Prostate gland (tissue), 2 donors: ENCODE data around the gene B4GALT4. TPM values are rescaled to one million over a fixed set of nuclear protein-coding genes. Genes with fewer than 3 reads are reported as not detected.

ENCODE experiments used
- DNase-seq: peaks from one replicate; pipeline ENCODE4 v3.0.0-alpha.2; 2019; ENCODE audit warnings: low spot score
- H3K27ac ChIP-seq, 2 donors: fragments of 200-600 bp; sonication (generic); 2 replicates each; pipeline ENCODE4 v1.5.1; 2017 to 2019
- H3K27me3 ChIP-seq: fragments of 200-600 bp; sonication (generic); replicated peaks from 2 replicates; pipeline ENCODE4 v1.5.1; 2019; ENCODE audit not compliant: insufficient read depth
- H3K36me3 ChIP-seq, 2 donors: fragments of 200-600 bp; sonication (generic); 1 replicate in 1 of 2; 2 replicates in 1 of 2; pipeline versions ENCODE4 v1.5.1 to v1.8.1; 2017 to 2019
- H3K4me1 ChIP-seq: fragments of 200-600 bp; sonication (generic); replicated peaks from 2 replicates; pipeline ENCODE4 v1.5.1; 2019
- H3K4me3 ChIP-seq, 2 donors: fragments of 200-600 bp; sonication (generic); 2 replicates each; pipeline ENCODE4 v1.5.1; 2017 to 2019
- H3K9me3 ChIP-seq: fragments of 200-600 bp; sonication (generic); 2 replicates; pipeline ENCODE4 v1.5.1; 2017
- CTCF ChIP-seq, 4 experiments: fragments of 200-600 bp in 2 of 4; fragments of 450-650 bp in 2 of 4; sonication (generic) in 2 of 4; IDR thresholded peaks; 1 replicate in 3 of 4; 2 replicates in 1 of 4; pipeline ENCODE4 v1.5.1; 2016 to 2019; ENCODE audit warnings: antibody characterized with exemption in 4 of 4, mild to moderate bottlenecking in 2 of 4, moderate library complexity in 2 of 4
- POLR2A ChIP-seq: fragments of 450-650 bp; IDR thresholded peaks from one replicate; pipeline ENCODE4 v1.6.1; 2016; ENCODE audit warnings: antibody characterized with exemption, mild to moderate bottlenecking
- POLR2AphosphoS5 ChIP-seq: sonication (generic); formaldehyde crosslinking; IDR thresholded peaks from one replicate; pipeline ENCODE4 v1.6.1; 2017; ENCODE audit warnings: antibody characterized with exemption
- WGBS: methylation state at CpG from one replicate; pipeline ENCODE4 v1.1.5; 2018; 5-methylcytosine and 5-hydroxymethylcytosine counted together
- intact Hi-C: fragments of 100-400 bp; cut with DNase I; formaldehyde crosslinking; loops from one replicate; pipeline ENCODE4 v1.14.2; 2022
- total RNA-seq, 2 donors: library from RNA; depleted of rRNA; stranded (reverse); fragments of >200 nt; gene quantifications; one replicate each; pipeline ENCODE4 v1.1.0, GENCODE V29; 2016

Gene B4GALT4
- total RNA-seq, 2 donors from 2014 or later, result 12.8 to 19.0 TPM

DNA sequence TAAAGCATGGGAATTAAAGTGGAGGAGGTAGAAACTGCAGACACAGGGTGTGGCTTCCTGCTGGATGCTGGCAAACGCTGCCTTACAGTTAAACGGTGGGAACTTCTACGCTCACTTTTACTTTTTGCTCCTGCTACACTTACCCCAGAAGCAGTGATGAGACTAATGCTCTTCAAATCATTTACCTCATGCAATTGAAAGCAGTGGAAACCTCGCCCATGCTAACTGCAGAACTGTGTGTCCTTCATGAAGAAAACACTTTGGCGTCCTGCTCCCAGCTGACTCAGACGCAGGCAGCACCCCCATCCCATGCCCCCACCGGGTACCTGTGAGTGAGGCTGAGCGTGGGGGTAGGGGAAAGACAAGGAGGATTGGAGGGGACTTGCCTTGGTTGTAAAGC is 35.5 kb downstream of the B4GALT4 start:
- intact Hi-C loops, result no loop called here
- Histone ChIP-seq H3K27ac (no peak overlapping the region), H3K36me3 (no peaks in the 10 kb centered on the region), H3K4me3 (no peak overlapping the region), H3K27me3 (no peaks in the 10 kb centered on the region), H3K4me1 (no peaks in the 10 kb centered on the region), H3K9me3 (no peaks in the 10 kb centered on the region)
- TF ChIP-seq POLR2AphosphoS5, result no peak
- TF ChIP-seq CTCF (IDR thresholded peaks at IDR 0.05), result no peak
- TF ChIP-seq POLR2A, result no peak
- 50% methylated on average over 8 of the region's 8 CpGs for WGBS
- no peak for DNase-seq

- Histone ChIP-seq H3K9me3 (no peaks in the 10 kb centered on the region), H3K4me1 (no peaks in the 10 kb centered on the region), H3K4me3 (no peak overlapping the region), H3K27me3 (no peaks in the 10 kb centered on the region), H3K27ac (no peak overlapping the region), H3K36me3 (no peaks in the 10 kb centered on the region)
- WGBS, result 96% methylated on average over 1 of the region's 1 CpG
- TF ChIP-seq POLR2AphosphoS5 (no peak), POLR2A (no peak), CTCF (IDR thresholded peaks at IDR 0.05) (no peak)
- intact Hi-C loops, result no loop called here
- DNase-seq, result no peak
Measured at GRCh38 chr3:119195911-119196310, 44.8 kb downstream of the B4GALT4 start.

GRCh38 chr3:119195151-119195476 is 45.6 kb downstream of the B4GALT4 start:
- TF ChIP-seq POLR2A (no peak), CTCF (IDR thresholded peaks at IDR 0.05) (no peak), POLR2AphosphoS5 (no peak)
- Histone ChIP-seq H3K27ac (no peak overlapping the region), H3K4me1 (no peaks in the 10 kb centered on the region), H3K36me3 (no peaks in the 10 kb centered on the region), H3K9me3 (no peaks in the 10 kb centered on the region), H3K4me3 (no peak overlapping the region), H3K27me3 (no peaks in the 10 kb centered on the region)
- intact Hi-C loops, result no loop called here
- DNase-seq, result no peak
- WGBS, result 16% methylated on average over 1 of the region's 1 CpG

DNA sequence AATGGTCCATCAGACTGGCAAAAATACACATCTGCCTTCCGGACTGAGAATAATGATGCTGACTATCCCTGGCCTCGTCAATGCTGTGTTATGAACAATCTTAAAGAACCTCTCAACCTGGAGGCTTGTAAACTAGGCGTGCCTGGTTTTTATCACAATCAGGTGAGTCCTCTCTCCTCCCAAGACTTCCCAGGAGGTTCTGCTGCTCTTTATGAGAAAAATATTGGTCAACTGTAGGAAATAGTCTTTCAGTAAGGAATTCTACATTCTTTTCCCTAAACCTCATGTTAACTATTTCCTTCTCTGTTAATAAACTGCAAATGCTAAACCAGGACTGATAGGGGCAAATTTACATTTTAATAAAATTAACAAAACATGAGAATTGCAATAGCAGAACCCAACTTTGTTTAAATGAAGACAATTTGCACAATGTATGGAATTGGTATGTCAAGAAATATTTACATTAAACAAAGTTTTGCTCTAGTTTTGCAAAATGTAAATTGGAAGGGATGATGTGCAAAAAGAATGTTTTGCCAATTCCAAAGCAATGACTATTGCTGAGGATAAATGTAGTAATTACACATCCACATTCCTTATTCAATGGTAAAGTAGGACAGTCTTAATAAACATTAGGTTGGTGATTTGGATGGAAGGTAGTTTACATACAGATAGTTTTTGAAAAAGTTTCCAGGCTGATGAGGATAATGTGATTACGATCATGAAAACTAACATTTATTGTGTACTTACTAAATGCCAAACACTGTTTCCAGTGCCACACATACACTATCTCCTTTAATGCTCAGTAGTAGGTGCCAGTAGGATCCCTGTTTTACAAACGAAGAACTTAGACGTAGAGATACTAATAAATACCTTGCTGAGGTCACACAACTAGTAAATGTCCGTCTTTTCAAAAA is 46.2 kb downstream of the B4GALT4 start:
- Histone ChIP-seq H3K4me3 (no peak overlapping the region), H3K4me1 (no peaks in the 10 kb centered on the region), H3K27ac (no peak overlapping the region), H3K9me3 (no peaks in the 10 kb centered on the region), H3K36me3 (no peaks in the 10 kb centered on the region), H3K27me3 (no peaks in the 10 kb centered on the region)
- TF ChIP-seq POLR2AphosphoS5 (peak; percentile 11), CTCF (IDR thresholded peaks at IDR 0.05) (no peak)
- intact Hi-C loops, result no loop called here
- DNase-seq, result no peak
- WGBS, result 35% methylated on average over 7 of the region's 7 CpGs

- H3K4me1 ChIP-seq, result no peaks in the 10 kb centered on the region
- WGBS, result 84% methylated on average over 1 of the region's 1 CpG
- H3K9me3 ChIP-seq, result no peaks in the 10 kb centered on the region
- DNase-seq, result no peak
- intact Hi-C loops, result no loop called here
- H3K36me3 ChIP-seq, result no peaks in the 10 kb centered on the region
- TF ChIP-seq POLR2A, result no peak
- TF ChIP-seq CTCF (IDR thresholded peaks at IDR 0.05), result no peak
- no peak for TF ChIP-seq POLR2AphosphoS5
- H3K27me3 ChIP-seq, result no peaks in the 10 kb centered on the region
- H3K27ac ChIP-seq, result no peak overlapping the region
- no peak overlapping the region for H3K4me3 ChIP-seq
Measured at GRCh38 chr3:119191800-119192199, 48.9 kb downstream of the B4GALT4 start.
